ENCODE data around the gene CPXM1. TPM values are rescaled to one million over a fixed set of nuclear protein-coding genes. Genes with fewer than 3 reads are reported as not detected.

The CPXM1 gene
- total and polyA plus RNA-seq, 10 of the 15 experiments (the other 5 are each of a cell fraction or from before 2014, with no cell fraction given) = 0.22 to 3.9 (median 0.63) TPM; not detected in 2

DNA sequence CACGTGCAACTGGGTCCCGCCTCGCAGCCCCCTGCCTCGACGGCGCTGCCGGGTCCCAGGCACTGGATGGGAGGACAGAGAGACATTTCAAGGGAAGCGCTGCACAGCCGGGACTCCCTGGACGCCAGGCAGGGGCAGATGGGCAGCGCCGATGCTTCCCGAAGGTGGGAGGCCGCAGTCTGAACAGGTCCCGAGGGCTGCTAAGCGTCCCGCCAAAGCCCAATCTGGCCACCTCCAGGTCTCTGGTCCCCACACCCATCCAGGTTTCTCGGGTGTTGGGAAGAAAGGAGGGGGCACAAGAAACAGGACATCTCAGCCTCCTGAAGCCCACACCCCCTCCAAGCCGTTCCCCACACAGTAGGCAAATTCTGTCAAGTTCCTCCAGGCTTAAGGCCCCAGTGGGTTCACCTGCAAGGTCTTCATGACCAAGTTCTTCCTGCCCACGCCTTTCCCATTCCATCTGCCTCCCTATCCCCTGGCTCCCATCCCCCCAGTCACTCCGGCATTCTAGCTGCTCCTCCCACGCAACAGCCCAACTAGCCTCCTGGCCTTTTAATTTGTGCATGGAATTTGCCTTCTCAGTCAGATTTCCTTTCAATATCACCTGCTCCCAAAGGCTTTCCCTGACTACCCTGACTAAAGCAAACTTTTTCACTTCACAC is 5.4 kb upstream of the CPXM1 start (continued):
- TF ChIP-seq, protein P1, sequence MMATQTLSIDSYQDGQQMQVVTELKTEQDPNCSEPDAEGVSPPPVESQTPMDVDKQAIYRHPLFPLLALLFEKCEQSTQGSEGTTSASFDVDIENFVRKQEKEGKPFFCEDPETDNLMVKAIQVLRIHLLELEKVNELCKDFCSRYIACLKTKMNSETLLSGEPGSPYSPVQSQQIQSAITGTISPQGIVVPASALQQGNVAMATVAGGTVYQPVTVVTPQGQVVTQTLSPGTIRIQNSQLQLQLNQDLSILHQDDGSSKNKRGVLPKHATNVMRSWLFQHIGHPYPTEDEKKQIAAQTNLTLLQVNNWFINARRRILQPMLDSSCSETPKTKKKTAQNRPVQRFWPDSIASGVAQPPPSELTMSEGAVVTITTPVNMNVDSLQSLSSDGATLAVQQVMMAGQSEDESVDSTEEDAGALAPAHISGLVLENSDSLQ (IDR thresholded peaks at IDR 0.05) = no peak
- TF ChIP-seq, protein P2, sequence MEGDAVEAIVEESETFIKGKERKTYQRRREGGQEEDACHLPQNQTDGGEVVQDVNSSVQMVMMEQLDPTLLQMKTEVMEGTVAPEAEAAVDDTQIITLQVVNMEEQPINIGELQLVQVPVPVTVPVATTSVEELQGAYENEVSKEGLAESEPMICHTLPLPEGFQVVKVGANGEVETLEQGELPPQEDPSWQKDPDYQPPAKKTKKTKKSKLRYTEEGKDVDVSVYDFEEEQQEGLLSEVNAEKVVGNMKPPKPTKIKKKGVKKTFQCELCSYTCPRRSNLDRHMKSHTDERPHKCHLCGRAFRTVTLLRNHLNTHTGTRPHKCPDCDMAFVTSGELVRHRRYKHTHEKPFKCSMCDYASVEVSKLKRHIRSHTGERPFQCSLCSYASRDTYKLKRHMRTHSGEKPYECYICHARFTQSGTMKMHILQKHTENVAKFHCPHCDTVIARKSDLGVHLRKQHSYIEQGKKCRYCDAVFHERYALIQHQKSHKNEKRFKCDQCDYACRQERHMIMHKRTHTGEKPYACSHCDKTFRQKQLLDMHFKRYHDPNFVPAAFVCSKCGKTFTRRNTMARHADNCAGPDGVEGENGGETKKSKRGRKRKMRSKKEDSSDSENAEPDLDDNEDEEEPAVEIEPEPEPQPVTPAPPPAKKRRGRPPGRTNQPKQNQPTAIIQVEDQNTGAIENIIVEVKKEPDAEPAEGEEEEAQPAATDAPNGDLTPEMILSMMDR (IDR thresholded peaks at IDR 0.05 in 2 of 3, conservative IDR thresholded peaks at IDR 0.05 in 1 of 3; ENCODE audit: control insufficient read depth in 2 of 3, extremely low read depth in 1 of 3, insufficient read depth in 1 of 3, low read depth in 3 of 3, low read length in 3 of 3) = no peak

- no peak for ATAC-seq
- intact Hi-C loops (cut with micrococcal nuclease; ENCODE audit: unreplicated experiment) = no loop called here
- CTCF ChIA-PET = no interaction called here
These were observed 4.6 kb upstream of the CPXM1 start for GRCh38 chr20:2804852-2805688.

More at GRCh38 chr20:2804852-2805688, 4.6 kb upstream of the CPXM1 start:
- no peak for FAIRE-seq
- no peak overlapping the region for H3K4me3 ChIP-seq
- no peaks in the 10 kb centered on the region for H3K4me1 ChIP-seq (ENCODE audit: control insufficient read depth, insufficient read depth, low read length)
- DNase-seq (ENCODE audit: low read depth, low spot score) = no peak
- in situ Hi-C loops (cut with MboI) = no loop called here
- H3K79me2 ChIP-seq (ENCODE audit: control insufficient read depth, insufficient read depth, low read length) = no peaks in the 10 kb centered on the region
- SMC1A ChIA-PET (ENCODE audit: uncharacterized antibody, unreplicated experiment) = no interaction called here
- RAD21 ChIA-PET (ENCODE audit: unreplicated experiment) = no interaction called here
- H2AFZ ChIP-seq (ENCODE audit: control insufficient read depth, low read depth, low read length) = no peak overlapping the region
- peaks cover 7 to 20% of the 10 kb centered on the region in 2 experiments for H3K27me3 ChIP-seq (replicated peaks in 1 of 2; ENCODE audit: control insufficient read depth in 2 of 2, insufficient read depth in 2 of 2, low read length in 1 of 2)
- no peak overlapping the region for H3K9ac ChIP-seq (ENCODE audit: control insufficient read depth, insufficient read depth, low read length)
- H3K36me3 ChIP-seq (ENCODE audit: control insufficient read depth in 2 of 2, insufficient read depth in 2 of 2, low read length in 1 of 2) = no peaks in the 10 kb centered on the region
- POLR2A ChIA-PET = no interaction called here
- WGBS (ENCODE audit: insufficient coverage, insufficient replicate concordance, low lambda C conversion rate, missing lambda C conversion rate) = 49% methylated on average over 36 of the region's 49 CpGs
- no peaks in the 10 kb centered on the region for H3K9me3 ChIP-seq (replicated peaks; ENCODE audit: control insufficient read depth, insufficient read depth, low read length)
- no peak overlapping the region for H3K27ac ChIP-seq (ENCODE audit: control insufficient read depth, insufficient read depth)
- BruUV-seq (replicated peaks) = no TSS peak
- no peak overlapping the region for H3K4me2 ChIP-seq (ENCODE audit: control insufficient read depth, insufficient read depth)
- H4K20me1 ChIP-seq (ENCODE audit: control insufficient read depth, insufficient read depth) = no peaks in the 10 kb centered on the region
- TF ChIP-seq KAT2A (conservative IDR thresholded peaks at IDR 0.05; ENCODE audit: control insufficient read depth, low read depth, low read length) = no peak
- TF ChIP-seq POLR2AphosphoS5 (IDR thresholded peaks at IDR 0.05; ENCODE audit: low read length) = no peak
- no peak for TF ChIP-seq RAD21 (IDR thresholded peaks at IDR 0.05; ENCODE audit: insufficient read depth, low read depth, low read length)
- TF ChIP-seq ZNF24 (IDR thresholded peaks at IDR 0.05) = no peak
- no peak for TF ChIP-seq E2F8 (IDR thresholded peaks at IDR 0.05; ENCODE audit: low read depth, partially characterized antibody)
- no peak for TF ChIP-seq RUNX3 (IDR thresholded peaks at IDR 0.05; ENCODE audit: low read length)
- TF ChIP-seq USF2 (IDR thresholded peaks at IDR 0.05; ENCODE audit: borderline replicate concordance, low read depth, low read length) = no peak
- no peak for TF ChIP-seq SMARCA5 (IDR thresholded peaks at IDR 0.05)
